Hepatocyte (in vitro differentiated cells): ENCODE data around the gene CHAMP1. TPM values are rescaled to one million over a fixed set of nuclear protein-coding genes. Genes with fewer than 3 reads are reported as not detected.

Experiments
- DNase-seq: peaks from one replicate; pipeline ENCODE4 v3.0.0-alpha.2; 2016; ENCODE audit warnings: low spot score
- H2AFZ ChIP-seq: fragments of 200-600 bp; sonication (generic); 2 replicates; pipeline ENCODE4 v1.6.0; 2016; ENCODE audit warnings: antibody characterized with exemption, mild to moderate bottlenecking
- H3K27ac ChIP-seq: fragments of 200-600 bp; sonication (generic); 2 replicates; pipeline ENCODE4 v1.5.1; 2016; ENCODE audit warnings: mild to moderate bottlenecking
- H3K27me3 ChIP-seq: fragments of 200-600 bp; sonication (generic); 2 replicates; pipeline ENCODE4 v1.6.1; 2016
- H3K36me3 ChIP-seq: fragments of 200-600 bp; sonication (generic); replicated peaks from 2 replicates; pipeline ENCODE4 v1.5.1; 2016; ENCODE audit warnings: low read depth; ENCODE audit not compliant: insufficient read depth
- H3K4me1 ChIP-seq: fragments of 200-600 bp; sonication (generic); 2 replicates; pipeline ENCODE4 v1.5.1; 2016; ENCODE audit warnings: mild to moderate bottlenecking, moderate library complexity; ENCODE audit not compliant: insufficient read depth
- H3K4me2 ChIP-seq: fragments of 200-600 bp; sonication (generic); 2 replicates; pipeline ENCODE4 v1.6.0; 2016
- H3K4me3 ChIP-seq: fragments of 200-600 bp; sonication (generic); 2 replicates; pipeline ENCODE4 v1.5.1; 2016; ENCODE audit warnings: mild to moderate bottlenecking
- H3K79me2 ChIP-seq: fragments of 200-600 bp; sonication (generic); 2 replicates; pipeline ENCODE4 v1.6.0; 2017; ENCODE audit warnings: mild to moderate bottlenecking
- H3K9me2 ChIP-seq: fragments of 200-600 bp; sonication (generic); replicated peaks from 2 replicates; pipeline ENCODE4 v1.6.0; 2017; ENCODE audit warnings: mild to moderate bottlenecking; ENCODE audit not compliant: insufficient read depth
- H3K9me3 ChIP-seq: fragments of 200-600 bp; sonication (generic); 2 replicates; pipeline ENCODE4 v1.5.1; 2016; ENCODE audit warnings: low read depth, mild to moderate bottlenecking
- H4K20me1 ChIP-seq: fragments of 200-600 bp; sonication (generic); 2 replicates; pipeline ENCODE4 v1.6.0; 2016; ENCODE audit warnings: mild to moderate bottlenecking; ENCODE audit not compliant: insufficient read depth, poor library complexity, severe bottlenecking
- CTCF ChIP-seq: fragments of 200-600 bp; sonication (generic); IDR thresholded peaks from 2 replicates; pipeline ENCODE4 v1.5.1; 2016; ENCODE audit warnings: antibody characterized with exemption, mild to moderate bottlenecking; ENCODE audit not compliant: poor library complexity
- EZH2 ChIP-seq: fragments of 200-600 bp; sonication (generic); IDR thresholded peaks from 2 replicates; pipeline ENCODE4 v1.6.1; 2016; ENCODE audit warnings: antibody characterized with exemption, mild to moderate bottlenecking, borderline replicate concordance
- EZH2phosphoT487 ChIP-seq: fragments of 200-600 bp; sonication (generic); IDR thresholded peaks from one replicate; pipeline ENCODE4 v1.6.1; 2018; ENCODE audit warnings: antibody characterized with exemption, mild to moderate bottlenecking, low read depth, moderate library complexity; ENCODE audit not compliant: unreplicated experiment, severe bottlenecking
- whole genome bisulfite sequencing: methylation state at CpG from one replicate; pipeline ENCODE4 v1.1.6; 2016; ENCODE audit warnings: low lambda C conversion rate; ENCODE audit errors: missing lambda C conversion rate; 5-methylcytosine and 5-hydroxymethylcytosine counted together
- polyA plus RNA-seq: library from polyadenylated mRNA; unstranded; fragments of >200 nt; fragmentation: Nextera tagmentation; extraction: Ambion mirVana; gene quantifications from 2 replicates; pipeline ENCODE4 v1.2.1, GENCODE V29; 2016
- total RNA-seq: library from RNA; depleted of rRNA; stranded (reverse); fragments of >200 nt; gene quantifications from 2 replicates; pipeline ENCODE4 v1.2.3, GENCODE V29; 2014

CHAMP1 gene
- total and polyA plus RNA-seq, 2 experiments from 2014 or later: 6.6 to 12.8 TPM

GRCh38 chr13:114321256-114321655 is 7.0 kb downstream of the CHAMP1 start:
- TF ChIP-seq CTCF (no peak), EZH2 (no peak), EZH2phosphoT487 (no peak)
- Histone ChIP-seq H3K4me3 (no peak overlapping the region), H3K36me3 (no peaks in the 10 kb centered on the region), H3K4me1 (peaks cover 20% of the 10 kb centered on the region), H2AFZ (no peak overlapping the region), H4K20me1 (peaks cover 41% of the 10 kb centered on the region), H3K4me2 (no peak overlapping the region), H3K9me2 (no peaks in the 10 kb centered on the region), H3K9me3 (no peaks in the 10 kb centered on the region), H3K79me2 (peaks cover 78% of the 10 kb centered on the region), H3K27ac (no peak overlapping the region), H3K27me3 (no peaks in the 10 kb centered on the region)
- 99% methylated on average over 3 of the region's 3 CpGs for WGBS
- DNase-seq: no peak

DNA sequence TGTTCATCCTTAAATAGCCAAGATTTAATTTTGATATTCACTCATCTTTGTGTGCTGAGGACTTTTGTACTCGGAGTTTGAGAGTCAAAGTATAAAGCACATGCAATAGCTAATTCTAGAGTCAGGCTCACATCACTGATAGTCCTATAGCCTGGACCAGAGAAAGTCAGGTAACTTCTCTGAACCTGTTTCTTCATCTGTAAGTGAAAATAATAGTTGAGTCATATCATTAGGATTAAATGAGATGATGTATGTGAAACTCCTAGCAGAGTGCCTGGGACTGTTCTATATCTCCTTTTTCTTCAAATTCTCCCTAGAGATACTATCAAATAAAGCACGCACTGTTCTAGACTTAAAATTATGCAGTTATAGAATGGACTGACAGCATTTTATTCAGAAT is 9.0 kb downstream of the CHAMP1 start:
- peaks cover 57% of the 10 kb centered on the region for H3K79me2 ChIP-seq
- H2AFZ ChIP-seq: no peak overlapping the region
- H3K4me1 ChIP-seq: peaks cover 21% of the 10 kb centered on the region
- no peaks in the 10 kb centered on the region for H3K9me3 ChIP-seq
- H3K4me2 ChIP-seq: no peak overlapping the region
- TF ChIP-seq EZH2phosphoT487 (no peak), EZH2 (no peak)
- no peaks in the 10 kb centered on the region for H3K9me2 ChIP-seq
- H3K4me3 ChIP-seq: no peak overlapping the region
- 96% methylated on average over 2 of the region's 2 CpGs for WGBS
- H3K27me3 ChIP-seq: no peaks in the 10 kb centered on the region
- H4K20me1 ChIP-seq: peaks cover 27% of the 10 kb centered on the region
- no peaks in the 10 kb centered on the region for H3K36me3 ChIP-seq
- DNase-seq: no peak
- H3K27ac ChIP-seq: no peak overlapping the region

DNA sequence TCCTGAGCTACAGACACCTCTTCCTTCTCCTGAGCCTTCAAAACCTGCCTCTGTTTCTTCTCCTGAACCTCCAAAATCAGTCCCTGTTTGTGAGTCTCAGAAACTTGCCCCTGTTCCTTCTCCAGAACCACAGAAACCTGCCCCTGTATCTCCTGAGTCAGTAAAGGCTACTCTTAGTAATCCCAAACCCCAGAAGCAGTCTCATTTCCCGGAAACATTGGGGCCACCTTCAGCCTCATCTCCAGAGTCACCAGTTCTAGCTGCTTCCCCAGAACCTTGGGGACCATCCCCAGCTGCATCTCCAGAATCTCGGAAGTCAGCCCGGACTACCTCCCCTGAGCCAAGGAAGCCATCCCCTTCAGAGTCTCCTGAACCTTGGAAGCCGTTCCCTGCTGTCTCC is 10.0 kb downstream of the CHAMP1 start:
- H3K9me3 ChIP-seq: no peaks in the 10 kb centered on the region
- peaks cover 12% of the 10 kb centered on the region for H3K4me1 ChIP-seq
- H4K20me1 ChIP-seq: peaks cover 17% of the 10 kb centered on the region
- no peak overlapping the region for H3K27ac ChIP-seq
- TF ChIP-seq CTCF (no peak), EZH2 (no peak), EZH2phosphoT487 (no peak)
- no peak overlapping the region for H3K4me2 ChIP-seq
- H3K36me3 ChIP-seq: no peaks in the 10 kb centered on the region
- no peaks in the 10 kb centered on the region for H3K9me2 ChIP-seq
- H3K4me3 ChIP-seq: no peak overlapping the region
- H3K79me2 ChIP-seq: peaks cover 47% of the 10 kb centered on the region
- H3K27me3 ChIP-seq: no peaks in the 10 kb centered on the region
- H2AFZ ChIP-seq: no peak overlapping the region
- 100% methylated on average over 4 of the region's 4 CpGs for WGBS
- no peak for DNase-seq

GRCh38 chr13:114325729-114326128 is 11.4 kb downstream of the CHAMP1 start:
- no peak for DNase-seq
- no peaks in the 10 kb centered on the region for H3K27me3 ChIP-seq
- H3K4me2 ChIP-seq: peak overlapping the region; percentile 19
- WGBS: 86% methylated on average over 3 of the region's 3 CpGs
- peaks cover 35% of the 10 kb centered on the region for H3K79me2 ChIP-seq
- H3K4me1 ChIP-seq: peaks cover 3% of the 10 kb centered on the region
- H2AFZ ChIP-seq: no peak overlapping the region
- H4K20me1 ChIP-seq: peaks cover 6% of the 10 kb centered on the region
- no peak overlapping the region for H3K4me3 ChIP-seq
- no peaks in the 10 kb centered on the region for H3K36me3 ChIP-seq
- H3K9me3 ChIP-seq: no peaks in the 10 kb centered on the region
- H3K9me2 ChIP-seq: no peaks in the 10 kb centered on the region
- peak overlapping the region; percentile 46 for H3K27ac ChIP-seq
- TF ChIP-seq CTCF (no peak), EZH2phosphoT487 (no peak)
